Smooth muscle cell (in vitro differentiated cells): ENCODE results near the gene RC3H1. TPM values are rescaled to one million over a fixed set of nuclear protein-coding genes. Genes with fewer than 3 reads are reported as not detected.

Experiments
- DNase-seq: peaks from one replicate; lab custom pipeline; 2025; ENCODE audit not compliant: unreplicated experiment; lab: John Stamatoyannopoulos, UW
- H2AFZ ChIP-seq: fragments of 200-600 bp; sonication (generic); 2 replicates; pipeline ENCODE4 v1.6.0; 2016; ENCODE audit warnings: antibody characterized with exemption, low read depth, mild to moderate bottlenecking
- H3F3A ChIP-seq: fragments of 200-600 bp; sonication (generic); 2 replicates; pipeline ENCODE4 v1.6.0; 2017; ENCODE audit warnings: antibody characterized with exemption, low read depth
- H3K27ac ChIP-seq: fragments of 200-600 bp; sonication (generic); 2 replicates; pipeline ENCODE4 v1.5.1; 2016; ENCODE audit warnings: low read depth, mild to moderate bottlenecking
- H3K27me3 ChIP-seq: fragments of 200-600 bp; sonication (generic); 2 replicates; pipeline ENCODE4 v1.6.1; 2016; ENCODE audit warnings: low read depth, mild to moderate bottlenecking
- H3K36me3 ChIP-seq: fragments of 200-600 bp; sonication (generic); 2 replicates; pipeline ENCODE4 v1.5.1; 2016; ENCODE audit warnings: low read depth
- H3K4me1 ChIP-seq: fragments of 200-600 bp; sonication (generic); 2 replicates; pipeline ENCODE4 v1.5.1; 2016; ENCODE audit warnings: low read depth
- H3K4me2 ChIP-seq: fragments of 200-600 bp; sonication (generic); 2 replicates; pipeline ENCODE4 v1.6.0; 2016; ENCODE audit warnings: mild to moderate bottlenecking
- H3K4me3 ChIP-seq: fragments of 200-600 bp; sonication (generic); 2 replicates; pipeline ENCODE4 v1.5.1; 2016; ENCODE audit warnings: mild to moderate bottlenecking
- H3K79me2 ChIP-seq: fragments of 200-600 bp; sonication (generic); 2 replicates; pipeline ENCODE4 v1.6.0; 2016; ENCODE audit warnings: low read depth, mild to moderate bottlenecking
- H3K9ac ChIP-seq: fragments of 200-600 bp; sonication (generic); 2 replicates; pipeline ENCODE4 v1.6.0; 2016; ENCODE audit warnings: low read depth
- H3K9me3 ChIP-seq: fragments of 200-600 bp; sonication (generic); replicated peaks from 2 replicates; pipeline ENCODE4 v1.5.1; 2016; ENCODE audit warnings: low read depth
- H4K20me1 ChIP-seq: fragments of 200-600 bp; sonication (generic); 2 replicates; pipeline ENCODE4 v1.6.0; 2016; ENCODE audit warnings: low read depth
- WGBS: methylation state at CpG from one replicate; pipeline ENCODE4 v1.1.7; 2016; ENCODE audit warnings: low lambda C conversion rate; 5-methylcytosine and 5-hydroxymethylcytosine counted together
- polyA plus RNA-seq: library from polyadenylated mRNA; unstranded; fragments of >200 nt; fragmentation: Nextera tagmentation; extraction: Ambion mirVana; gene quantifications from 2 replicates; pipeline ENCODE4 v1.2.1, GENCODE V29; 2016
- total RNA-seq: library from RNA; depleted of rRNA; stranded (reverse); fragments of >200 nt; gene quantifications from 2 replicates; pipeline ENCODE4 v1.2.3, GENCODE V29; 2014
- TF ChIP-seq, protein P1 (sequence below): fragments of 200-600 bp; sonication (generic); IDR thresholded peaks from 2 replicates; pipeline ENCODE4 v1.5.1; 2017; ENCODE audit warnings: borderline replicate concordance, mild to moderate bottlenecking, antibody characterized with exemption; ENCODE audit not compliant: insufficient read depth, poor library complexity, severe bottlenecking

Gene RC3H1
- total and polyA plus RNA-seq, 2 experiments from 2014 or later = 3.9 to 21.6 TPM

DNA sequence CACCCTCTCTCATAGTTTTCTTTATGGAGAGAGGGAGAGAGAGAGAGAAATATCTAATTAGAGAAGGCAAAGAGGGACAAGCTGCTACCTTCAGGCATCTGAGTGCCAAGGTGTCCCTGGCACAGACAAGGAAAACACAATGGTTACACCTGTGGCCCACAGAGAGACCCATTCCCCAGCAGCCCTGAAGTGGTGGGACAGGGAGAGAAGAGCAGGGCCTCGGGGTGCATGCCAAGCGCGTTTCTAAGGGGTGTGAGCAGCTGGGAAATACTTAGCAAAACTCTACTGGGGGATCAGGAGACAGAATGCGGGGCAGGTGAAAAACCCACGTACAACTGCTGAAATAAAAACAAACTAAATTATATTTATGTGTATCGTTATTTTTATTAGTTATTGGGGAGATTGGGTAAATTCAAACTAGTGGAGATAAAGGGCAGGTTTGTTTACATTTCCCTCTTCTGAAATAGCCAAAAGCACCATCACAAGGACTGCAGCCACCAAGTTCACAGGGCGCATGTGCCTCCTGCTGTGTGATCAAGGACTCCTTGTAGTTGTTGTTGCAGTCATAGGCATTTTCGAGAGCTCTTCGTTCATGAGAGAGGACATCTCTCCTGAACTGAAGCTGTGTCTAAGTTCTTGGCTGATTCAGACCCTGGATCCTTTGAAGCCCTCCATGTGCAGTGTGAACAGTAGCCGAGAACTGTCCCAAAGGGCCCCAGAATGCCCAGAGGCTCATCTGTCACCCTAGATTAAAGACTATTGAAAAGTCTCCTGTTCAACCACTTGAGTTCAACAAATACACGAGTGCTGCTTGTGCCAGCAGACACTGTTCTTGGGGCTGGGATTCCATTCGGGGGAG is 104.3 kb downstream of the RC3H1 start:
- WGBS = 90% methylated on average over 12 of the region's 12 CpGs
- Histone ChIP-seq H4K20me1 (no peaks in the 10 kb centered on the region), H3K4me1 (no peaks in the 10 kb centered on the region), H3K4me3 (no peak overlapping the region), H3K79me2 (no peaks in the 10 kb centered on the region), H3K27me3 (no peaks in the 10 kb centered on the region), H3K4me2 (no peak overlapping the region), H2AFZ (no peak overlapping the region), H3K9ac (no peak overlapping the region), H3K27ac (no peak overlapping the region), H3K9me3 (no peaks in the 10 kb centered on the region), H3K36me3 (no peaks in the 10 kb centered on the region), H3F3A (no peaks in the 10 kb centered on the region)
- TF ChIP-seq, protein P1, sequence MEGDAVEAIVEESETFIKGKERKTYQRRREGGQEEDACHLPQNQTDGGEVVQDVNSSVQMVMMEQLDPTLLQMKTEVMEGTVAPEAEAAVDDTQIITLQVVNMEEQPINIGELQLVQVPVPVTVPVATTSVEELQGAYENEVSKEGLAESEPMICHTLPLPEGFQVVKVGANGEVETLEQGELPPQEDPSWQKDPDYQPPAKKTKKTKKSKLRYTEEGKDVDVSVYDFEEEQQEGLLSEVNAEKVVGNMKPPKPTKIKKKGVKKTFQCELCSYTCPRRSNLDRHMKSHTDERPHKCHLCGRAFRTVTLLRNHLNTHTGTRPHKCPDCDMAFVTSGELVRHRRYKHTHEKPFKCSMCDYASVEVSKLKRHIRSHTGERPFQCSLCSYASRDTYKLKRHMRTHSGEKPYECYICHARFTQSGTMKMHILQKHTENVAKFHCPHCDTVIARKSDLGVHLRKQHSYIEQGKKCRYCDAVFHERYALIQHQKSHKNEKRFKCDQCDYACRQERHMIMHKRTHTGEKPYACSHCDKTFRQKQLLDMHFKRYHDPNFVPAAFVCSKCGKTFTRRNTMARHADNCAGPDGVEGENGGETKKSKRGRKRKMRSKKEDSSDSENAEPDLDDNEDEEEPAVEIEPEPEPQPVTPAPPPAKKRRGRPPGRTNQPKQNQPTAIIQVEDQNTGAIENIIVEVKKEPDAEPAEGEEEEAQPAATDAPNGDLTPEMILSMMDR = no peak
- DNase-seq = no peak

GRCh38 chr1:173917149-173917548 is 105.0 kb downstream of the RC3H1 start, which contains the start of gene SERPINC1:
SERPINC1 (minus strand) TSS chr1:173917327; CDS start chr1:173917259, 68 bp downstream.
- Histone ChIP-seq H3K9ac (no peak within 1 kb of the TSS), H3K79me2 (no peaks in the 10 kb centered on the region), H3K4me2 (no peak within 1 kb of the TSS), H3K27me3 (no peaks in the 10 kb centered on the region), H4K20me1 (no peaks in the 10 kb centered on the region), H3K27ac (no peak within 1 kb of the TSS), H3F3A (no peaks in the 10 kb centered on the region), H3K4me3 (no peak within 1 kb of the TSS), H3K4me1 (no peaks in the 10 kb centered on the region), H3K36me3 (no peaks in the 10 kb centered on the region), H3K9me3 (no peaks in the 10 kb centered on the region), H2AFZ (no peak within 1 kb of the TSS)
- WGBS = 83% methylated on average over 3 of the region's 3 CpGs
- TF ChIP-seq, protein P1 = no peak
- DNase-seq = no peak

DNA sequence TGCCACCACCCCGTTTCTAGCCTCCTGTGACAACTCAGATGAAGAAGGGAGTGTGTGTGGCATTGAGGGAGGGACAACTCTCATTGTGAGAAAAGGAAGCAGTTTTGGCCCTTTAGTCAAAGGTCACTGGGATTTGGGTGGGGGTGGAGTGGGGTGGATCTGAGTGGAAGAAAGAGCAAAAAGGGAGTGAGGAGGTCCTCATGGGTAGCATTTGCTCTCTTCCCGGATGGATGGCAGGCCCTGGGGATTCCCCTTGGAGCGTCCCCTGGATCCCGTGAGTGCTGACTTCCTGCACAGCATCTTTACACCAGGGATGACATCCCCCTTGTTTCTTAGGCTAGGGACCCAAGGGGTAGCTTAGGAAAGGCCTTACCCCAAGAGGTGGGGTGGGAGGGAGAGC is 105.5 kb downstream of the RC3H1 start:
- Histone ChIP-seq H3K79me2 (no peaks in the 10 kb centered on the region), H3K36me3 (no peaks in the 10 kb centered on the region), H2AFZ (no peak overlapping the region), H3K4me3 (no peak overlapping the region), H4K20me1 (no peaks in the 10 kb centered on the region), H3K4me1 (no peaks in the 10 kb centered on the region), H3K27me3 (no peaks in the 10 kb centered on the region), H3K4me2 (no peak overlapping the region), H3K9ac (no peak overlapping the region), H3K27ac (no peak overlapping the region), H3F3A (no peaks in the 10 kb centered on the region), H3K9me3 (no peaks in the 10 kb centered on the region)
- 87% methylated on average over 4 of the region's 4 CpGs for WGBS
- no peak for DNase-seq
- TF ChIP-seq, protein P1 = no peak
